ENCODE data around the gene TGFBRAP1. TPM values are rescaled to one million over a fixed set of nuclear protein-coding genes. Genes with fewer than 3 reads are reported as not detected.

Gene TGFBRAP1
- total and polyA plus RNA-seq, 2 donors (not counting 3 experiments of a cell fraction or from before 2014, with no cell fraction given): 25.4 to 37.6 TPM

- dilution Hi-C loops (cut with MboI; ENCODE audit: extremely low pct_ligation_motif_present, low sequenced_read_pairs): no loop called here
- Histone ChIP-seq H3K27me3 (ENCODE audit: control insufficient read depth in 2 of 2, insufficient read depth in 2 of 2, low read length in 2 of 2) (no peaks in the 10 kb centered on the region), H3K9me1 (replicated peaks; ENCODE audit: control insufficient read depth, extremely low read depth, insufficient read depth, low read length) (no peaks in the 10 kb centered on the region), H3K9ac (replicated peaks; ENCODE audit: extremely low read depth, insufficient read depth, low read length) (no peak overlapping the region), H3K4me1 (ENCODE audit: control insufficient read depth, extremely low read depth, insufficient read depth, low read length) (peaks cover 31% of the 10 kb centered on the region), H3K4me3 (replicated peaks in 1 of 3; ENCODE audit: insufficient read depth in 1 of 3, low read depth in 1 of 3, low read length in 3 of 3) (no peak overlapping the region), H3K79me2 (ENCODE audit: control insufficient read depth, insufficient read depth, low read length) (peaks cover 79% of the 10 kb centered on the region), H3K36me3 (ENCODE audit: control insufficient read depth in 2 of 2, extremely low read depth in 1 of 2, insufficient read depth in 2 of 2, low read length in 2 of 2) (no peaks in the 10 kb centered on the region), H3K27ac (ENCODE audit: insufficient read depth, low read depth, low read length) (no peak overlapping the region), H3K9me3 (replicated peaks; ENCODE audit: control insufficient read depth, insufficient read depth, low read length) (no peaks in the 10 kb centered on the region), H4K20me1 (replicated peaks; ENCODE audit: control insufficient read depth, extremely low read depth, insufficient read depth, low read length) (no peaks in the 10 kb centered on the region), H2AFZ (ENCODE audit: low read depth, low read length) (no peak overlapping the region), H3K4me2 (ENCODE audit: insufficient read depth, low read length) (no peak overlapping the region)
- no peak for FAIRE-seq
- BruUV-seq (replicated peaks): no TSS peak
- no peak for DNase-seq (ENCODE audit: low read depth, low spot score)
- POLR2A ChIA-PET: no interaction called here
- intact Hi-C loops (cut with micrococcal nuclease): loop anchor here (10.0 kb wide), 1 partner anchor 874 kb away; the partner anchor contains the start of gene UXS1
- TF ChIP-seq MYC (IDR thresholded peaks at IDR 0.05; ENCODE audit: low read depth, low read length) (no peak), FOS (IDR thresholded peaks at IDR 0.05; ENCODE audit: borderline replicate concordance, insufficient read depth, low read length) (no peak), GATA2 (IDR thresholded peaks at IDR 0.05; ENCODE audit: insufficient read depth, insufficient read length, low read depth, low read length) (no peak), CTCF (IDR thresholded peaks at IDR 0.05; ENCODE audit: extremely low read depth in 1 of 2, insufficient read depth in 1 of 2, low read depth in 1 of 2, low read length in 2 of 2) (no peak), POLR2AphosphoS5 (IDR thresholded peaks at IDR 0.05; ENCODE audit: insufficient read depth, low read depth, low read length) (no peak), POLR2A (IDR thresholded peaks at IDR 0.05; ENCODE audit: low read depth, low read length) (no peak), MAX (IDR thresholded peaks at IDR 0.05; ENCODE audit: insufficient read depth, insufficient read length) (no peak), JUN (IDR thresholded peaks at IDR 0.05; ENCODE audit: borderline replicate concordance, insufficient read depth, insufficient read length, low read depth) (no peak), EZH2 (IDR thresholded peaks at IDR 0.05; ENCODE audit: borderline replicate concordance, low read depth, low read length, severe bottlenecking) (no peak)
- CTCF ChIA-PET: interaction anchor here (1.3 kb wide), 1 partner anchor 26 kb away, joined by 10 read pairs; no protein-coding TSS in a partner anchor
Measured at GRCh38 chr2:105320651-105321215, 8.8 kb downstream of the TGFBRAP1 start.
